Stimulated activated CD4-positive, alpha-beta T cell treated with anti-CD3 and anti-CD28 coated beads, Interleukin-12 subunit alpha, Interleukin-12 subunit beta, amount 100 ng/mL, for 24 hours (primary cell): Measurements from ENCODE around the gene PDZRN3.

Experiments
- DNase-seq, 2 experiments: peaks; one replicate each; pipeline ENCODE4 v3.0.0-alpha.2; 2020; ENCODE audit warnings: low read depth in 2 of 2

Gene PDZRN3

GRCh38 chr3:73624821-73625665, at the start of gene PDZRN3:
TSS of gene PDZRN3 (minus strand) at chr3:73624941.
- no peak for DNase-seq

- DNase-seq = no peak
Observed at GRCh38 chr3:73674280-73674679, 49.5 kb upstream of the PDZRN3 start.

- no peak for DNase-seq
Observed at GRCh38 chr3:73669260-73669659, 44.5 kb upstream of the PDZRN3 start.

- DNase-seq = no peak
Observed at GRCh38 chr3:73668391-73668790, 43.6 kb upstream of the PDZRN3 start.

- DNase-seq = no peak
Observed at GRCh38 chr3:73667889-73668288, 43.1 kb upstream of the PDZRN3 start.

- no peak for DNase-seq
Observed at GRCh38 chr3:73665286-73665685, 40.5 kb upstream of the PDZRN3 start.

- DNase-seq = no peak
Observed at GRCh38 chr3:73664389-73664788, 39.6 kb upstream of the PDZRN3 start.

- DNase-seq = no peak
Observed at GRCh38 chr3:73663495-73663894, 38.8 kb upstream of the PDZRN3 start.

- no peak for DNase-seq
Observed at GRCh38 chr3:73661265-73661664, 36.5 kb upstream of the PDZRN3 start.

GRCh38 chr3:73658227-73658626, 33.5 kb upstream of the PDZRN3 start:
- no peak for DNase-seq

GRCh38 chr3:73657186-73657585, 32.4 kb upstream of the PDZRN3 start:
- no peak for DNase-seq

GRCh38 chr3:73656241-73656890, 31.6 kb upstream of the PDZRN3 start:
- DNase-seq = no peak

- no peak for DNase-seq
Observed at GRCh38 chr3:73655197-73655596, 30.5 kb upstream of the PDZRN3 start.

GRCh38 chr3:73653877-73654276, 29.1 kb upstream of the PDZRN3 start:
- DNase-seq = no peak

- DNase-seq = no peak
Observed at GRCh38 chr3:73653351-73653750, 28.6 kb upstream of the PDZRN3 start.

- DNase-seq = no peak
Observed at GRCh38 chr3:73652896-73653295, 28.2 kb upstream of the PDZRN3 start.

- DNase-seq = no peak
Observed at GRCh38 chr3:73637042-73637441, 12.3 kb upstream of the PDZRN3 start.

GRCh38 chr3:73635254-73635653, 10.5 kb upstream of the PDZRN3 start:
- DNase-seq = no peak

GRCh38 chr3:73633916-73634344, 9.2 kb upstream of the PDZRN3 start:
- DNase-seq = no peak

- DNase-seq = no peak
Observed at GRCh38 chr3:73633453-73633852, 8.7 kb upstream of the PDZRN3 start.

GRCh38 chr3:73626106-73626505, 1.4 kb upstream of the PDZRN3 start:
- DNase-seq = no peak

GRCh38 chr3:73624017-73624820, 522 bp downstream of the PDZRN3 start:
- DNase-seq = no peak
